Hepatocyte (in vitro differentiated cells): ENCODE measurements around the gene FAT2. TPM values are rescaled to one million over a fixed set of nuclear protein-coding genes. Genes with fewer than 3 reads are reported as not detected.

ENCODE experiments used
- DNase-seq: peaks from one replicate; pipeline ENCODE4 v3.0.0-alpha.2; 2016; ENCODE audit warnings: low spot score
- H2AFZ ChIP-seq: fragments of 200-600 bp; sonication (generic); 2 replicates; pipeline ENCODE4 v1.6.0; 2016; ENCODE audit warnings: antibody characterized with exemption, mild to moderate bottlenecking
- H3K27ac ChIP-seq: fragments of 200-600 bp; sonication (generic); 2 replicates; pipeline ENCODE4 v1.5.1; 2016; ENCODE audit warnings: mild to moderate bottlenecking
- H3K27me3 ChIP-seq: fragments of 200-600 bp; sonication (generic); 2 replicates; pipeline ENCODE4 v1.6.1; 2016
- H3K36me3 ChIP-seq: fragments of 200-600 bp; sonication (generic); replicated peaks from 2 replicates; pipeline ENCODE4 v1.5.1; 2016; ENCODE audit warnings: low read depth; ENCODE audit not compliant: insufficient read depth
- H3K4me1 ChIP-seq: fragments of 200-600 bp; sonication (generic); 2 replicates; pipeline ENCODE4 v1.5.1; 2016; ENCODE audit warnings: mild to moderate bottlenecking, moderate library complexity; ENCODE audit not compliant: insufficient read depth
- H3K4me2 ChIP-seq: fragments of 200-600 bp; sonication (generic); 2 replicates; pipeline ENCODE4 v1.6.0; 2016
- H3K4me3 ChIP-seq: fragments of 200-600 bp; sonication (generic); 2 replicates; pipeline ENCODE4 v1.5.1; 2016; ENCODE audit warnings: mild to moderate bottlenecking
- H3K79me2 ChIP-seq: fragments of 200-600 bp; sonication (generic); 2 replicates; pipeline ENCODE4 v1.6.0; 2017; ENCODE audit warnings: mild to moderate bottlenecking
- H3K9me2 ChIP-seq: fragments of 200-600 bp; sonication (generic); replicated peaks from 2 replicates; pipeline ENCODE4 v1.6.0; 2017; ENCODE audit warnings: mild to moderate bottlenecking; ENCODE audit not compliant: insufficient read depth
- H3K9me3 ChIP-seq: fragments of 200-600 bp; sonication (generic); 2 replicates; pipeline ENCODE4 v1.5.1; 2016; ENCODE audit warnings: low read depth, mild to moderate bottlenecking
- H4K20me1 ChIP-seq: fragments of 200-600 bp; sonication (generic); 2 replicates; pipeline ENCODE4 v1.6.0; 2016; ENCODE audit warnings: mild to moderate bottlenecking; ENCODE audit not compliant: insufficient read depth, poor library complexity, severe bottlenecking
- EZH2 ChIP-seq: fragments of 200-600 bp; sonication (generic); IDR thresholded peaks from 2 replicates; pipeline ENCODE4 v1.6.1; 2016; ENCODE audit warnings: antibody characterized with exemption, mild to moderate bottlenecking, borderline replicate concordance
- EZH2phosphoT487 ChIP-seq: fragments of 200-600 bp; sonication (generic); IDR thresholded peaks from one replicate; pipeline ENCODE4 v1.6.1; 2018; ENCODE audit warnings: antibody characterized with exemption, mild to moderate bottlenecking, low read depth, moderate library complexity; ENCODE audit not compliant: unreplicated experiment, severe bottlenecking
- WGBS: methylation state at CpG from one replicate; pipeline ENCODE4 v1.1.6; 2016; ENCODE audit warnings: low lambda C conversion rate; ENCODE audit errors: missing lambda C conversion rate; 5-methylcytosine and 5-hydroxymethylcytosine counted together
- polyA plus RNA-seq: library from polyadenylated mRNA; unstranded; fragments of >200 nt; fragmentation: Nextera tagmentation; extraction: Ambion mirVana; gene quantifications from 2 replicates; pipeline ENCODE4 v1.2.1, GENCODE V29; 2016
- total RNA-seq: library from RNA; depleted of rRNA; stranded (reverse); fragments of >200 nt; gene quantifications from 2 replicates; pipeline ENCODE4 v1.2.3, GENCODE V29; 2014
- TF ChIP-seq, protein P1 (sequence below): fragments of 200-600 bp; sonication (generic); IDR thresholded peaks from 2 replicates; pipeline ENCODE4 v1.5.1; 2016; ENCODE audit warnings: antibody characterized with exemption, mild to moderate bottlenecking; ENCODE audit not compliant: poor library complexity

Gene FAT2
- total and polyA plus RNA-seq, 2 experiments from 2014 or later = 0.10 to 0.40 TPM

DNA sequence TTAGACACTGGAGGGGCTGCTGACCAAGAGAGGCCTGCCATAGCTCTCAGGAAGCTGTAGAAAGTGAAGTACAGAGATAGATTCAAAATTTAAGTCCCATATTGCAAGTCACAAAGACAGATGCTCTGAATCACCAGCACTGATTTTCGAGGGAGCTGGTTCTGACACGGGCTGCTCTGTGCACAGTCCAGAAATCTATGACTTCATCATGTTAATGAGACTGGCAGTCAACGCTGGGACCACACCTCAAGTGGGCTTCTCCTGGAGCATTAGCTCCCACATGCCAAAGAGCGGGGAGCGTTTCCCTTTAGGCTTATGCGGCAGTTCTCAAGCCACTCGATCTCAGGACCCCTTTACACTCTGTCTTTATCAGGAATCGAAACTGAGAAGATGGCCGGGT is 34.2 kb upstream of the FAT2 start:
- Histone ChIP-seq H3K27ac (no peak overlapping the region), H2AFZ (no peak overlapping the region), H3K9me2 (no peaks in the 10 kb centered on the region), H3K36me3 (no peaks in the 10 kb centered on the region), H4K20me1 (no peaks in the 10 kb centered on the region), H3K4me3 (no peak overlapping the region), H3K4me2 (no peak overlapping the region), H3K79me2 (no peaks in the 10 kb centered on the region), H3K4me1 (no peaks in the 10 kb centered on the region), H3K9me3 (no peaks in the 10 kb centered on the region), H3K27me3 (peaks cover 11% of the 10 kb centered on the region)
- TF ChIP-seq, protein P1, sequence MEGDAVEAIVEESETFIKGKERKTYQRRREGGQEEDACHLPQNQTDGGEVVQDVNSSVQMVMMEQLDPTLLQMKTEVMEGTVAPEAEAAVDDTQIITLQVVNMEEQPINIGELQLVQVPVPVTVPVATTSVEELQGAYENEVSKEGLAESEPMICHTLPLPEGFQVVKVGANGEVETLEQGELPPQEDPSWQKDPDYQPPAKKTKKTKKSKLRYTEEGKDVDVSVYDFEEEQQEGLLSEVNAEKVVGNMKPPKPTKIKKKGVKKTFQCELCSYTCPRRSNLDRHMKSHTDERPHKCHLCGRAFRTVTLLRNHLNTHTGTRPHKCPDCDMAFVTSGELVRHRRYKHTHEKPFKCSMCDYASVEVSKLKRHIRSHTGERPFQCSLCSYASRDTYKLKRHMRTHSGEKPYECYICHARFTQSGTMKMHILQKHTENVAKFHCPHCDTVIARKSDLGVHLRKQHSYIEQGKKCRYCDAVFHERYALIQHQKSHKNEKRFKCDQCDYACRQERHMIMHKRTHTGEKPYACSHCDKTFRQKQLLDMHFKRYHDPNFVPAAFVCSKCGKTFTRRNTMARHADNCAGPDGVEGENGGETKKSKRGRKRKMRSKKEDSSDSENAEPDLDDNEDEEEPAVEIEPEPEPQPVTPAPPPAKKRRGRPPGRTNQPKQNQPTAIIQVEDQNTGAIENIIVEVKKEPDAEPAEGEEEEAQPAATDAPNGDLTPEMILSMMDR = no peak
- no peak for TF ChIP-seq EZH2
- no peak for TF ChIP-seq EZH2phosphoT487
- no peak for DNase-seq
- 84% methylated on average over 9 of the region's 9 CpGs for WGBS

GRCh38 chr5:151624476-151624875 is 33.3 kb upstream of the FAT2 start:
- Histone ChIP-seq H3K36me3 (no peaks in the 10 kb centered on the region), H3K4me1 (no peaks in the 10 kb centered on the region), H3K9me3 (no peaks in the 10 kb centered on the region), H3K9me2 (no peaks in the 10 kb centered on the region), H3K4me3 (no peak overlapping the region), H2AFZ (no peak overlapping the region), H3K79me2 (no peaks in the 10 kb centered on the region), H4K20me1 (no peaks in the 10 kb centered on the region), H3K4me2 (no peak overlapping the region), H3K27me3 (peaks cover 11% of the 10 kb centered on the region), H3K27ac (no peak overlapping the region)
- 88% methylated on average over 8 of the region's 8 CpGs for WGBS
- TF ChIP-seq EZH2phosphoT487 = no peak
- TF ChIP-seq EZH2 = no peak
- TF ChIP-seq, protein P1 = no peak
- DNase-seq = no peak

DNA sequence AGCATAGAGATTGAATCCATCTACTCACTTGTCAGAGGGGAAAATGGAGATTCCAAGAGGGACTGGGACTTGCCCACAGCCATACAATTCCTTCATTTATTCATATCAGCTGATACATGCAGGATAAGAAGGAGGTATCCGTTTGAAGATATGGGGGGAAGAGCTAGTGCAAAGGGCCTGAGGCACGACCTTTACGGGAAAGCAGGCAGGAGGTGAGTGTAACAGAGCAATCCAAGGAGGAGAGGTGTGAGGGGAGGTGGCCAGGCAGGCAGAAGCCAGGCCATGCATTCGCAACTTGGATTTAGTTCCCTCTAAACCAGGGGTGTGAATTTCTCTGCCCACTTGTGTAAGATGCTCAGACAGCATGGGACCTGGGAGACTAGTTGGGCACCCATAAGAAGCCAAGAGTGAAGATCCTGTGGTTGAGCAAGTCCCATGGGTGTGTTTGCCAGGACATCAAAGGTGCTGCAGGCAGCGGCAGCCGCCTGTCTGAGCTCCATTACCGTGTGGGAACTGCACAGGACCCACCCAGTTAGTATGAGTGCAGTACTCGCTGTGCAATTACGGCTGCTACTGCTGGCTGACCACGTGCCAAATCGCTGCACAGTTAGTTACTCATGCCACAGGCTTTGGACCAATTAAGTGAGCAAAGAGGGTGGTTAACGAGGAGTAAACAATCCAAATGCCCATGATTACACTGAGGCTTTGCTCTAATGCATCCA is 31.4 kb upstream of the FAT2 start:
- Histone ChIP-seq H3K27me3 (peaks cover 11% of the 10 kb centered on the region), H2AFZ (no peak overlapping the region), H3K79me2 (no peaks in the 10 kb centered on the region), H3K4me3 (no peak overlapping the region), H3K9me3 (no peaks in the 10 kb centered on the region), H4K20me1 (no peaks in the 10 kb centered on the region), H3K9me2 (no peaks in the 10 kb centered on the region), H3K4me2 (no peak overlapping the region), H3K36me3 (no peaks in the 10 kb centered on the region), H3K4me1 (no peaks in the 10 kb centered on the region), H3K27ac (no peak overlapping the region)
- TF ChIP-seq, protein P1 = no peak
- TF ChIP-seq EZH2phosphoT487 = no peak
- no peak for TF ChIP-seq EZH2
- 80% methylated on average over 12 of the region's 12 CpGs for WGBS
- no peak for DNase-seq
